A549 treated with ZK216348 at 1 μM for 4 hours (cell line): ENCODE measurements around the gene OR5B17. TPM values are rescaled to one million over a fixed set of nuclear protein-coding genes. Genes with fewer than 3 reads are reported as not detected.

Experiments
- total RNA-seq: library from RNA; stranded (reverse); fragments of 200-300 nt; extraction: Qiagen RNA extraction; gene quantifications from 5 replicates; pipeline ENCODE4 v1.2.3, GENCODE V29; 2022; ENCODE audit warnings: low read depth

OR5B17 gene
- not detected in 5 replicates for total RNA-seq

GRCh38 chr11:58358969-58359368 is at the start of gene OR5B17:
TSS of gene OR5B17 (minus strand) at chr11:58359069. CDS start at chr11:58359069, 0 bp downstream.

DNA sequence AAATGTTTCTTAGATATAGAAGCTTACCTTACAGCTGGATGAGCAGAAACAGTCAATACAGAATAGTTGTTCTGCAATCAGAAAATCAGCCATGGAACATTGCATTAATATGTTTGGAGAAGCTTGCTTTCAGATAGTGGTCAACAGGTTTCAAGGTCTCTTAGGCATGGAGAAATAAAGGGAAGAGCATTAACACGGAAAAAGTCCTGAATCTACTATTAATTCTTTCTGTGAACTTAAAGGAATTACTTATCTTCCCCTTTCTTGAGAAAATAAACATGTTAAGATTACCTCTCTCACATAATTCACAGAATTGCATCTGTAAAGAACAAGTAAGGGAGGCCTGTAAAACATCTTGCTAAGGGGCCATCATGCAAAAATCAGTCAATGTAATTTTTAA is 47.9 kb upstream of the OR5B17 start, which contains the start of gene OR5B3:
TSS of gene OR5B3 (minus strand) at position 101 of the 400 bp plus-strand sequence. CDS start 3,465 bp downstream, outside the sequence.

Other genes starting within 250 kb of the OR5B17 start
- not detected in 5 replicates for gene OR9I1, start 233.5 kb downstream of the OR5B17 start, total RNA-seq
- not detected in 5 replicates for gene OR9Q2, start 170.0 kb downstream of the OR5B17 start, total RNA-seq
- not detected in 5 replicates for gene OR1S2, start 154.9 kb downstream of the OR5B17 start, total RNA-seq
- not detected in 5 replicates for gene OR1S1, start 146.3 kb downstream of the OR5B17 start, total RNA-seq
- not detected in 5 replicates for gene OR10Q1, start 130.2 kb downstream of the OR5B17 start, total RNA-seq
- gene OR10W1, start 90.8 kb downstream of the OR5B17 start, total RNA-seq = not detected in 5 replicates
- gene OR5B3, start 47.8 kb upstream of the OR5B17 start, total RNA-seq = not detected in 5 replicates
- not detected in 5 replicates for gene OR5B2, start 69.1 kb upstream of the OR5B17 start, total RNA-seq
- not detected in 5 replicates for gene OR5B12, start 83.2 kb upstream of the OR5B17 start, total RNA-seq
- gene OR5B21, start 149.0 kb upstream of the OR5B17 start, total RNA-seq = not detected in 5 replicates
- gene LPXN, start 216.8 kb upstream of the OR5B17 start, total RNA-seq = 2.2 to 4.1 TPM (median 2.5 TPM) in 5 replicates
- gene ZFP91, start 220.0 kb upstream of the OR5B17 start, total RNA-seq = 26.9 to 47.6 TPM (median 42.3 TPM) in 5 replicates